Stimulated activated CD4-positive, alpha-beta T cell treated with anti-CD3 and anti-CD28 coated beads, Interleukin-15, amount 100 ng/mL, for 24 hours (primary cell): Measurements from ENCODE around the gene ORM2.

Experiments
- DNase-seq: peaks from one replicate; pipeline ENCODE4 v3.0.0-alpha.2; 2020

ORM2 gene

GRCh38 chr9:114350636-114351401 is 21.1 kb downstream of the ORM2 start:
- DNase-seq, result no peak

DNA sequence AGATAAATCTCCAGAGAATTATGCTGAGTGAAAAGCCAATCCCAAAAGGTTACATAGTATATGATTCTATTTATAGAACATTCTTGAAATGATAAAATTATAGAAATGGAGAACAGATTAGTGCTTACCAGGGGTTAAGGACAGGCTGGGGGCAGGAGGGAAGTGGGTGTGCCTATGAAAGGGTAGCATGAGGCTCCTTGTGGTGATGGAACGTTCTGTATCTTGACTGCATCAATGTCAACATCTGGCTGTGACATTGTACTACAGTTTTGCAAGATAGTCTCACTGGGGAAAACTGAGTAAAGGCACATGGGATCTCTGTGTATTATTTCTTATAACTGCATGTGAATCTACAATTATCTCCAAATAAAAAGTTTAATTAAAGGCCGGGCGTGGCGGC is 22.3 kb downstream of the ORM2 start:
- DNase-seq, result no peak

DNA sequence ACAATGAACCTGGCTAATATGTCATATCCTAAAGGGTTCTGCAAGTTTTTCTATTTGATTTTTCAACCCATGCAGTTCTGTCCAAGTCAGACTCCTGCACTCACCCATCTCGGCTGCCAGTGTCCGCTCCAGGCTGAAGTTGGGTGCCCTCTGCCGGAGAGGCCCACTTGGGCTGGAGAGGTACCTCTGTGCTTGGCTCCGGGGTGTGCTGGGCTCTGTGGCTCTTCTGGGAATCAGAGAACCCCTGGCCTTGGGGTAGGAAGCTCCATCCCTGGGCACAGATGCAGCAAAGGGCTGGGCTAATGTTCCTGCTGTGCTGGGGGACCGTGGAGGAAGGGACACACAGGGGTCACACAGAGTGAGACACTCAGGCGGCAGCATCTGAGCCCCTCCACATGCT is 26.2 kb downstream of the ORM2 start:
- DNase-seq, result no peak

- no peak for DNase-seq
Observed at GRCh38 chr9:114356792-114357191, 27.1 kb downstream of the ORM2 start.

GRCh38 chr9:114357360-114357759 is 27.7 kb downstream of the ORM2 start:
- no peak for DNase-seq

DNA sequence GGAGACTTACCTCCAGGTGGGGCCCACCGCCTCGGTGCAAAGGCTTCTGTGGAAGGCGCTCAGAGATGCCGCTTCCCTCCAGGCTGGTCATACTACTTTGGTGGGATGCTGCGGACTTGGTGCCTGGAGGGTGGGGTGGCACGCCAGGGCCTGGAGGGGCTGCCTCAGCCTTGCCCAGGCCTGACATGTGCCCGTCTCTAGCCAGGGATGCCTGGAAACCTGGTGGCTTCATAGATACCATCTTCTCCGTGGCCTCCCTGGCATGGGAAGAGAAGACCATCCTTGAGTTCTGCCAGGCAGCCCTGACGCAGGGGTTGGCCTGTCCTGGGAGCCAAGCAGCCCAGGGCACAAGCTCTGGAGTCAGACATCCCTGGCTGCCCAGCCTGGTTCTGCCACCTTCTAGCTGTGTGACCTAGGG is 28.3 kb downstream of the ORM2 start:
- DNase-seq, result no peak

GRCh38 chr9:114359801-114360200 is 30.1 kb downstream of the ORM2 start:
- DNase-seq, result no peak

DNA sequence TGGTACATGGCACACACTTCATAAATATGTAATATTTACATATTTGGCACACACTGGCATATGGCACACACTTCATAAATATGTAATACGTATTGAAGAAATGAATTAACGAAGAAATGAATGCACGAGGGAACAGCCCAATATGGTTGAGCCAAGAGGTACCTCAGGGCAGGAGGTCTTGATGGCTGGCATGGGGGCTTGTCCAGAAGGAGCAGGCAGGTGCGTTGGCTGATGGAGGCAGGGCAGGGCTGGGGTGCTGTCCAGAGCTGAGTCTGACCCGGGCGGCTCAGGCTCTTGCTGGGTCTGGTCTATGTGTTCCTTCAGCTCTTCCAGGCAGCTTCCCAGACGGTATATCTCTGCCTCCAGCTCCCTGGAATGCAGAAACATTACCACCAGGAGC is 31.9 kb downstream of the ORM2 start:
- DNase-seq, result no peak

GRCh38 chr9:114362394-114362793 is 32.7 kb downstream of the ORM2 start:
- DNase-seq, result no peak

- no peak for DNase-seq
Observed at GRCh38 chr9:114363424-114363823, 33.8 kb downstream of the ORM2 start.

DNA sequence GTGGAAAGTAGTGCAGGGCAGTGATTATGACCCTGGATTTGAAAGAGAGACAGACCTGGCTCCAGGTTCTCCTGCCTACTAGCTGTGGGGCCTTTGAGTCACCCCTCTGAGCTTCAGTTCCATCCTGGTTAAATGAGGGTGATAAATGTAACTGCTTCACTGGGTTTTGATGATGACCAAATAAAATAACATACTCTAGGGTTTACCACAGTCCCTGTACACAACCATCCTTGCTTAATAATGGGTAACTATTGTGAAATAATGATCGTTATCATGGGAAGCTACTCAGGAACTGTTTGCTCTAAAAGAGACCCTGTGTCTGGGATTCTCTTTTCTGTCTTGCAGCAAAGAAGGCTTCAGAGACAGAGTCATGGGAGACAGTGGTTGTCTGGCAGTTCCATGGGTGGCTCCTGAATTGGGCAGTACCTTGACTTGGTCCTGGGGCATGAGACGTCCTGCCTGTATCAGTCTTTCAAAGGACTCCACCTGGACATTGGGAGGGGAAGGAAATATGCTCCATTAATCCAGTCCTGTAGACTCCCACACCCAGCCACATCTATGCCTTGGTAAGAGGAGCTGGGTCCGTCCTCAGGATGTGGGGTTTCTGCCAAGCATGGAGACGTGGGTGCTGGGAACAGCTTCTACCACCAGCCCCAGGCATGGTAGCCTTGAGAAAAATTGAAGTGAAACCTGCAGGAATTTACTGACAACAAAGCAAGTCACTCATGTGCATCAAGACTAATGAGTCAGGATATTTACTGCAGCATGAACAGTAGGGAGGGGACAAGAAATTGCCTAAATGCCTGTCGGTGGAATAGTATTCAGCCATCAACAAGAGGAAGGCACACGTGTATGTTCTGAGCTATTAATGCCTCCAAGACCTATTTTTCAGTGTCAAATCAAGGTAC is 34.7 kb downstream of the ORM2 start:
- no peak for DNase-seq

DNA sequence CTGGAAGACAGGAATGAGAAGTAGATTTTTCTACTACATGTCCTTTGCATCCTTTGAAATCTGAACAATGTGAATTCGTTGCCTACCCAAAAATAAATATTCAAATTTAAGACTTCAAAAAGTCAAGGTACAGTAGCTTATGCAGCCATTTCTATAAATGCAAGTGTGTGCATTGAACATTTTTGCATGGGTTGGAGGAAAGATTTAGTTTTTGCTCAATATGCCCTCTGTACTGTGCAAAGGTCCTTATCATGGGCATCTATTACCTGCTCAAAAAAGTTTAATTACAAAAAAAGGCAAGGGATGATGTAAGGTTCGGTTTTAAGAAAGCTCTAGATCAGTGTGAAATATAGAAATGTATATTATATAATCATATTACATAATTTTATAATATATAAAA is 35.5 kb downstream of the ORM2 start:
- DNase-seq, result no peak

DNA sequence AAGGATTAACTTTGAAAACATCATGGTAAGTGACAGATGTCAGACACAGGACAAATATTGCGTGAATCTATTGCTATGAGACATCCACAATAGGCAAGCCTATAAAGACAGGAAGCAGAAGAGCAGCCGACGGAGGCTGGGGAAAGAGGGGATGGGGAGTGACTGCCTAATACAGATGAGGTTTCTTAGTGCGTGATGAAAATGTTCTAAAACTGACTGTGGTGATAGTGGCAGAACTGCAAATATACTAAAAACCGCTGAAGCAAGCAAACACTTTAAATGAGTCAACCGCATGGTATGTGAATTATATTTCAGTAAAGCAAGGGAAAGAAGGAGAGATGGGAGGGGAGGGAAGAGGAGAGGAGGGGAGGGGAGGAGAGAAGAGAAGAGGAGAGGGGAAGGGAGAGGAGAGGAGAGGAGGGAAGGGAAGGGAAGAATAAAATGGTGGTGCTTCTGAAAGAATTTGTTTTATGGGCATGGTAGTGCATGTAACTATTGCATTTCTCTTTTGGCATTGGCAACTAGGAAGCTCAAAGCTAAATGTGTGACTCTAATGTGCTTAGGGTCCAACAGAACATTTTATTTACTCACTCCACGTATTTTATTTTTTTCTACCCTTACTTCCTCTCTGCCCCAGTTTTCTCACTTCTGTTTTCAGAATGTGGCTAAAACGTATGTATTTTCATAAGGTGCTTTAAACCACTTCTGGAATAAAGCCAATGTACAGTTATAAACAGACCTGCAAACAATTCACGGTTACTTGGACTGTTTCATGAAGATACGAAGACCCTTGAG is 36.9 kb downstream of the ORM2 start:
- peak; percentile 50 for DNase-seq

DNA sequence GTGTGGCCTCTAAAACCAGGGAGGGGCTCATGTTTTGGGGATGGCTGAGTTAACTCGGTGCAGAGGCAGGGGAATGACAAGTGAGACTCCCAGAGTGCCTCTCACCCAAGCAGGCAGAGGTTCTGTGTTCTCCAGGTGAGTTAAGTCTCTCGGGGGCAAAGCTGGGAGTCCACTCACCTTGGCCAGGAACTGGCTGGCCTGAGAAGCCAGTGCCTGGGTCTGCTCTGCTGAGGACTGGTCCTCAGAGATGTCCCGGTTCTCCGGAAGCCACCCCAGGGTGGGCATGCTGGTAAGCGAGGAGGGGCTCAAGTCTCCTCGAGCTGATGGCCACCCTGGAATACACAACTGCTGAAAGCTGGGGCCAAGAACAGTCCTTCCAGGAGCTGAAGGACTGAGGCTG is 37.7 kb downstream of the ORM2 start:
- no peak for DNase-seq

DNA sequence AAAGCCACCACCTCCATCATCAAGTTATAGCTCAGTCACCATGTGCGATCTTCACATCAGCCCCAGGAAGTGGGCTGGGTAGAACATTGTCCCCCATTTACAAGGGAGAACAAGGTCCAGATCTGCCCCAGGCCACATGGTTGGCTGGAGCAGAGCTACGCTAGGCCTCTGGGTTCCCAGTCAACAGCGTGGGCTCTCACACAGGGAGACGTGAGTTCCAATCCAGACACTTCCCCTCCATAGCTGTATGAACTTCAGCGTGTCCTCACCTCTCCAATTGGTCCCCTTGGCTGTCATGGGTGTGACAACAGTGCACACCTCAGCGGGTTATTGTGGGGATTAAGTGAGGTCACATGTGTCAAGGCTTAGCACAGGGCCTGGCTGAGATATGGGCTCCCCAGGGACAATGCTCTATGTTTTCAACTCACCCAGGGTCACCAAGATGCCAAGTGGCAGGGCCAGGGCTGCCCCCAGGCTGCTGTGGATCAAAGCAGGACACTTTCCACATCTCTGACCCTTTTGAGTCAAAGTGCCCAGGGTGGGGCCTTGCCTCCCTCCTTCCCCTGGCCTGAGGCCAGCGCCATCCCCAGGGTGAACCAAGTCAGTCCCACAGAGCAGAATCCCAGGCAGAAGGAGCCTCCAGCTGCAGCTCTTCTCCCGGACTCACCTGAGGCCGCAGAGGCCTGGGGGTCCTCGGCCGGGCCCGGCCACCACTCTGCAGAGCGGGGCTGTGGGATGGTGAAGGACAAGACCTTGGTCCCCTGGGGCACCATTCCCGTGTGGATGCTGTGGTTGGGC is 38.3 kb downstream of the ORM2 start:
- DNase-seq, result no peak

- no peak for DNase-seq
Observed at GRCh38 chr9:114369216-114370130, 39.8 kb downstream of the ORM2 start.

DNA sequence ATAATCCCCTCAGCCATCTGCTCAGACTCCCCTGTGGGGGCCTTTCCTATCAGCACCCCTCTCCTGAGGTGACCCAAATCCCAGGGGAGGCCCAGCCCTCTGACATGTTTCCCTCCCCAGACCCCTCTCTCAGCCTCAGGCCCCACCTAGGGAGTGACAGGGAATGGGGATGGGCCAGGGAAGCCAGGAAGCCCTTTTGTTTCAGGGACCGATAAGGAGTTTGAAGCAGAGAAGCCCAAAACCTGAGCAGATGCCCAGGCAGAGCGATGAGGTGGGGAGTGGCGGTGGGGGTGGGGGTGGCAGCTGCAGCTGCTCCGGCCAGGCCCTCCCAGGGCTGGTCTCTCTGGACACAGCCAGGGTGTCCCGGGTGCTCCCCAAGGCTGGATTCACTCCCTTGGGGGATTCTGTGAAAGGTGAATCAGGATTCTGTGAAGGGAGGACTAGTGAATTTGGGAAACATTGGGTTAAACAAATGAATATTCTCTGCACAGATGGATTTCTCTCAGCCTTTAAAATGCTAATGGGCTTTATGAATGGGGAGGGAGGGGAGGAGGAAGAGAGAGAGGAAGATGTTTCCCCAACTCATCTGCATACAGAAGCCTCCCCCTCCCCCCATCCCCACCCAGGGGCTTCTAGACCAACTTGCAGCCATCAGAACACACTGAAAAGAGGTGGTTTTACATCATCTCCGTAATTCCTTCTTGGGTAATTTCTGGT is 40.7 kb downstream of the ORM2 start:
- no peak for DNase-seq

GRCh38 chr9:114370968-114371320 is 41.3 kb downstream of the ORM2 start:
- DNase-seq, result no peak

- no peak for DNase-seq
Observed at GRCh38 chr9:114371343-114371944, 41.8 kb downstream of the ORM2 start.
